ENCODE data around the gene NIF3L1.
A peak's percentile ranks its signal among the peaks of the same experiment; 100 is the strongest.

Gene NIF3L1

GRCh38 chr2:200851398-200852248, 37.5 kb upstream of the NIF3L1 start:
- no peak overlapping the region for H4K91ac ChIP-seq (ENCODE audit: low read depth, low read length)
- no peak overlapping the region for H3K14ac ChIP-seq (ENCODE audit: low read length)
- no peak overlapping the region for H2BK5ac ChIP-seq (ENCODE audit: low read depth, low read length, poor library complexity)
- no peaks in the 10 kb centered on the region for H3K79me2 ChIP-seq (ENCODE audit: control insufficient read depth, insufficient read depth, low read length, poor library complexity)
- no peaks in the 10 kb centered on the region for H3K27me3 ChIP-seq (ENCODE audit: insufficient read depth, low read length)
- no peak overlapping the region for H2AK5ac ChIP-seq (ENCODE audit: low read length)
- H3K23ac ChIP-seq (ENCODE audit: low read length), result no peak overlapping the region
- no peak overlapping the region for H2BK12ac ChIP-seq (ENCODE audit: low read length)
- no peak overlapping the region for H3K4me2 ChIP-seq (ENCODE audit: low read length)
- H3K4ac ChIP-seq (ENCODE audit: low read depth, low read length), result no peak overlapping the region
- DNase-seq, result no peak
- H3K27ac ChIP-seq (ENCODE audit: low read depth, low read length), result no peak overlapping the region
- no peak overlapping the region for H3K18ac ChIP-seq (ENCODE audit: low read length)
- no CpG with 5 or more reads among the region's 6 CpGs for WGBS (ENCODE audit: extremely low coverage, insufficient coverage, insufficient read length)
- H3K4me1 ChIP-seq (ENCODE audit: control insufficient read depth in 1 of 2, insufficient read depth in 2 of 2, low read length in 2 of 2), result no peaks in the 10 kb centered on the region
- H3K4me3 ChIP-seq (ENCODE audit: low read depth, low read length), result no peak overlapping the region
- no peak overlapping the region for H2BK120ac ChIP-seq (ENCODE audit: insufficient read depth, low read length, poor library complexity)
- no peak overlapping the region for H4K8ac ChIP-seq (ENCODE audit: low read depth, low read length)
- no peaks in the 10 kb centered on the region for H3K9me3 ChIP-seq (ENCODE audit: insufficient read depth, low read depth, low read length)
- no peak overlapping the region for H3K9ac ChIP-seq (ENCODE audit: low read length)
- no peak overlapping the region for H2AFZ ChIP-seq (ENCODE audit: insufficient read depth, low read length, poor library complexity)
- no peak overlapping the region for H4K12ac ChIP-seq (ENCODE audit: low read depth, low read length)
- H3K79me1 ChIP-seq (ENCODE audit: low read length), result no peaks in the 10 kb centered on the region
- H3K36me3 ChIP-seq (ENCODE audit: control insufficient read depth in 1 of 2, insufficient read depth in 2 of 2, low read length in 2 of 2), result peaks cover 29 to 40% of the 10 kb centered on the region in 2 experiments

DNA sequence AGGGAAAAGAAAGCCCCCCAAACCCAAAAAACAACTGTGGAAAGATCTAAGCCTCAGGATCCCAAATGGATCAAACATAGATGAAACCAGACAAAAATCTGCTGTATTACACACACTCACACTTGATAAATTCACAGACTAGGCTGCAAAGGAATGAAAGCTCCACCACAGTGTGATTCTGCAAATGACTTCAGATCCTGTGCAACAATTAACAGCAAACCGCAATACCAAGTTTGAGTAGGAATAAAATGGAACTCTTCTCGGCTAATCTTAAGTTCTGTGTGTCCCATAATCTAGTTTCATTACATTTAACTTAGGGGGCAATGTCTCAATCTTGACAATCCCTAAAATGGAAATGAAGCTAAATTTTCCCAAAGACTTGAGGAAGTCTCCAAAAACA, 36.6 kb upstream of the NIF3L1 start:
- no peak overlapping the region for H3K4ac ChIP-seq (ENCODE audit: low read depth, low read length)
- H3K79me2 ChIP-seq (ENCODE audit: control insufficient read depth, insufficient read depth, low read length, poor library complexity), result no peaks in the 10 kb centered on the region
- H3K79me1 ChIP-seq (ENCODE audit: low read length), result no peaks in the 10 kb centered on the region
- no peak overlapping the region for H3K9ac ChIP-seq (ENCODE audit: low read length)
- H2AFZ ChIP-seq (ENCODE audit: insufficient read depth, low read length, poor library complexity), result no peak overlapping the region
- no CpG with 5 or more reads among the region's 2 CpGs for WGBS (ENCODE audit: extremely low coverage, insufficient coverage, insufficient read length)
- no peak overlapping the region for H2BK5ac ChIP-seq (ENCODE audit: low read depth, low read length, poor library complexity)
- no peak overlapping the region for H2BK120ac ChIP-seq (ENCODE audit: insufficient read depth, low read length, poor library complexity)
- no peak overlapping the region for H2AK5ac ChIP-seq (ENCODE audit: low read length)
- no peaks in the 10 kb centered on the region for H3K27me3 ChIP-seq (ENCODE audit: insufficient read depth, low read length)
- no peak overlapping the region for H3K14ac ChIP-seq (ENCODE audit: low read length)
- H4K91ac ChIP-seq (ENCODE audit: low read depth, low read length), result no peak overlapping the region
- no peak overlapping the region for H4K8ac ChIP-seq (ENCODE audit: low read depth, low read length)
- no peak overlapping the region for H3K18ac ChIP-seq (ENCODE audit: low read length)
- H4K12ac ChIP-seq (ENCODE audit: low read depth, low read length), result no peak overlapping the region
- H2BK12ac ChIP-seq (ENCODE audit: low read length), result no peak overlapping the region
- H3K9me3 ChIP-seq (ENCODE audit: insufficient read depth, low read depth, low read length), result no peaks in the 10 kb centered on the region
- H3K23ac ChIP-seq (ENCODE audit: low read length), result no peak overlapping the region
- H3K4me3 ChIP-seq (ENCODE audit: low read depth, low read length), result no peak overlapping the region
- peaks cover 33 to 45% of the 10 kb centered on the region in 2 experiments for H3K36me3 ChIP-seq (ENCODE audit: control insufficient read depth in 1 of 2, insufficient read depth in 2 of 2, low read length in 2 of 2)
- no peak overlapping the region for H3K27ac ChIP-seq (ENCODE audit: low read depth, low read length)
- DNase-seq, result no peak
- H3K4me1 ChIP-seq (ENCODE audit: control insufficient read depth in 1 of 2, insufficient read depth in 2 of 2, low read length in 2 of 2), result no peaks in the 10 kb centered on the region
- H3K4me2 ChIP-seq (ENCODE audit: low read length), result no peak overlapping the region

DNA sequence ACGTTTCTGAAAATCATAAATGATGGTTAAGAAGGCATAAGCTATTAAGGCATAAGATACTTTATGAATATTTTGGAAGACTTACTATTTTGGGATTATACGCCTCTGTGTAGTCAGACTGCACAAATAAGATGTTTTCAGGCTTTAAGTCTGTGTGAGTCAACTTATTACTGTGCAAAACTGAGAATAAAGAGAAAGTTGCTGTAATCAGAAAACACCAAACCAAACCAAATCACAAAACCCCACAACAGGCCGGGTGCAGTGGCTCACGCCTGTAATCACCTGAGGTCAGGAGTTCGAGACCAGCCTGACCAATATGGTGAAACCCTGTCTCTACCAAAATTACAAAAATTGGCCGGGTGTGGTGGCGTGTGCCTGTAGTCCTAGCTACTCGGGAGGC, 32.4 kb upstream of the NIF3L1 start:
- Histone ChIP-seq H3K79me2 (ENCODE audit: control insufficient read depth, insufficient read depth, low read length, poor library complexity) (peaks cover 2% of the 10 kb centered on the region), H4K12ac (ENCODE audit: low read depth, low read length) (no peak overlapping the region), H2BK5ac (ENCODE audit: low read depth, low read length, poor library complexity) (no peak overlapping the region), H4K8ac (ENCODE audit: low read depth, low read length) (no peak overlapping the region), H3K14ac (ENCODE audit: low read length) (no peak overlapping the region), H3K4ac (ENCODE audit: low read depth, low read length) (peak overlapping the region; percentile 36), H3K9me3 (ENCODE audit: insufficient read depth, low read depth, low read length) (no peaks in the 10 kb centered on the region), H3K79me1 (ENCODE audit: low read length) (no peaks in the 10 kb centered on the region), H3K4me2 (ENCODE audit: low read length) (no peak overlapping the region), H2AFZ (ENCODE audit: insufficient read depth, low read length, poor library complexity) (no peak overlapping the region), H2AK5ac (ENCODE audit: low read length) (no peak overlapping the region), H3K27me3 (ENCODE audit: insufficient read depth, low read length) (no peaks in the 10 kb centered on the region), H3K9ac (ENCODE audit: low read length) (no peak overlapping the region), H3K4me1 (ENCODE audit: control insufficient read depth in 1 of 2, insufficient read depth in 2 of 2, low read length in 2 of 2) (no peaks in the 10 kb centered on the region), H3K23ac (ENCODE audit: low read length) (no peak overlapping the region), H2BK12ac (ENCODE audit: low read length) (no peak overlapping the region), H4K91ac (ENCODE audit: low read depth, low read length) (no peak overlapping the region), H3K27ac (ENCODE audit: low read depth, low read length) (no peak overlapping the region), H3K4me3 (ENCODE audit: low read depth, low read length) (no peak overlapping the region), H3K36me3 (ENCODE audit: control insufficient read depth in 1 of 2, insufficient read depth in 2 of 2, low read length in 2 of 2) (peaks cover 41 to 57% of the 10 kb centered on the region in 2 experiments), H3K18ac (ENCODE audit: low read length) (no peak overlapping the region), H2BK120ac (ENCODE audit: insufficient read depth, low read length, poor library complexity) (no peak overlapping the region)
- WGBS (ENCODE audit: extremely low coverage, insufficient coverage, insufficient read length), result no CpG with 5 or more reads among the region's 8 CpGs
- no peak for DNase-seq

DNA sequence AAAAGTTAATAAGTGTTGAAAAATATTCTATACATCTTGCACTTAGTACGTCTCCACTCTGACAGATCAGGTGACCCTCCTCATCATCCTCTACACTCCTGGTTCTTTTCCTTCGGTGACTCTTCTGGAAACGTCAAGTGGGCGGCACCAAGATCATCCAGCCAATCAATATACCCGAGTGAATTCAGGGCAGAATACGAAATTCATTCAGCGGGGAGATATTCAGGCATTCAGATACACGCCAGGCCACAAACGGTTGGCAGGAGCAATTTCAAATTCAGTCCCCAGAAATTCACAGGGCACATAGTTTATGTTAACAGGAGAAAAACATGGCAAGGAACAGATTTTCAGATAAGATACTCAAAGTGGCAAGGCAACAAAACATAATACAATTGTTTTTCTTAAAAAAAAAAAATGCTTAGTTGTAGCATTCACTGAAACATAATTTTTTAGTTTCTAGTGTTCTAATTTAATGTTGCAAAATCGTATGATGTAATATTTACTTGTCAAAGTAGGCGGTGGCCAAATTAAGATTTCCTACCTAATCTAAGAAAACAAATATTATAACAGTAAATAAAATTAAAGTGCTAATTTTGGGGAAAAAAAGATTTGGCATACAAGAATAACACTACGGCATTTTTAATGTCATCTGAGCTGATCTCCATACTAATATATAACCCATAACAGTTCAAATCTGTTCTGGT, 28.9 kb upstream of the NIF3L1 start:
- no peaks in the 10 kb centered on the region for H3K27me3 ChIP-seq (ENCODE audit: insufficient read depth, low read length)
- no peak overlapping the region for H3K18ac ChIP-seq (ENCODE audit: low read length)
- WGBS (ENCODE audit: extremely low coverage, insufficient coverage, insufficient read length), result no CpG with 5 or more reads among the region's 12 CpGs
- H3K36me3 ChIP-seq (ENCODE audit: control insufficient read depth in 1 of 2, insufficient read depth in 2 of 2, low read length in 2 of 2), result peaks cover 24 to 31% of the 10 kb centered on the region in 2 experiments
- peaks cover 15% of the 10 kb centered on the region for H3K79me1 ChIP-seq (ENCODE audit: low read length)
- no peak overlapping the region for H3K14ac ChIP-seq (ENCODE audit: low read length)
- DNase-seq, result no peak
- H4K8ac ChIP-seq (ENCODE audit: low read depth, low read length), result no peak overlapping the region
- peak overlapping the region; percentile 43 for H3K4ac ChIP-seq (ENCODE audit: low read depth, low read length)
- no peak overlapping the region for H3K4me3 ChIP-seq (ENCODE audit: low read depth, low read length)
- H3K4me2 ChIP-seq (ENCODE audit: low read length), result no peak overlapping the region
- no peak overlapping the region for H4K12ac ChIP-seq (ENCODE audit: low read depth, low read length)
- H3K27ac ChIP-seq (ENCODE audit: low read depth, low read length), result no peak overlapping the region
- no peaks in the 10 kb centered on the region for H3K4me1 ChIP-seq (ENCODE audit: control insufficient read depth in 1 of 2, insufficient read depth in 2 of 2, low read length in 2 of 2)
- H3K9ac ChIP-seq (ENCODE audit: low read length), result no peak overlapping the region
- no peak overlapping the region for H4K91ac ChIP-seq (ENCODE audit: low read depth, low read length)
- no peak overlapping the region for H2BK5ac ChIP-seq (ENCODE audit: low read depth, low read length, poor library complexity)
- H2BK12ac ChIP-seq (ENCODE audit: low read length), result no peak overlapping the region
- no peak overlapping the region for H2AFZ ChIP-seq (ENCODE audit: insufficient read depth, low read length, poor library complexity)
- H3K9me3 ChIP-seq (ENCODE audit: insufficient read depth, low read depth, low read length), result no peaks in the 10 kb centered on the region
- H3K79me2 ChIP-seq (ENCODE audit: control insufficient read depth, insufficient read depth, low read length, poor library complexity), result peaks cover 18% of the 10 kb centered on the region
- H2AK5ac ChIP-seq (ENCODE audit: low read length), result no peak overlapping the region
- no peak overlapping the region for H3K23ac ChIP-seq (ENCODE audit: low read length)
- H2BK120ac ChIP-seq (ENCODE audit: insufficient read depth, low read length, poor library complexity), result no peak overlapping the region

All from trophoblast cell (in vitro differentiated cells and primary cell).